Endodermal cell (in vitro differentiated cells): Measurements from ENCODE around the gene ITPA. TPM values are rescaled to one million over a fixed set of nuclear protein-coding genes. Genes with fewer than 3 reads are reported as not detected.
"Not testable (repeated sequence)": the region's sequence is repeated elsewhere in the genome, so short reads cannot be mapped to it uniquely, and the experiment has no call there.

Experiments
- DNase-seq: peaks from one replicate; pipeline ENCODE4 v3.0.0-alpha.2; 2017
- H3K27ac ChIP-seq: 2 replicates; pipeline ENCODE4 v1.5.1; 2013; ENCODE audit warnings: mild to moderate bottlenecking, low read depth, low read length, moderate library complexity
- H3K27me3 ChIP-seq: 2 replicates; pipeline ENCODE4 v1.6.1; 2013; ENCODE audit warnings: mild to moderate bottlenecking, low read length, moderate library complexity; ENCODE audit not compliant: insufficient read depth, control insufficient read depth, poor library complexity, severe bottlenecking
- H3K36me3 ChIP-seq: 2 replicates; pipeline ENCODE4 v1.7.0; 2013; ENCODE audit warnings: mild to moderate bottlenecking, low read length, moderate library complexity; ENCODE audit not compliant: control insufficient read depth, insufficient read depth
- H3K4me1 ChIP-seq: one replicate; pipeline ENCODE4 v1.7.0; 2013; ENCODE audit warnings: low read length; ENCODE audit not compliant: control insufficient read depth, insufficient read depth
- H3K4me3 ChIP-seq: 2 replicates; pipeline ENCODE4 v1.5.1; 2013; ENCODE audit warnings: mild to moderate bottlenecking, low read length, moderate library complexity
- H3K9ac ChIP-seq: 2 replicates; pipeline ENCODE4 v1.6.1; 2013; ENCODE audit warnings: mild to moderate bottlenecking, low read length, moderate library complexity; ENCODE audit not compliant: poor library complexity, severe bottlenecking; ENCODE audit errors: extremely low read depth
- H3K9me3 ChIP-seq: 2 replicates; pipeline ENCODE4 v1.6.1; 2013; ENCODE audit warnings: mild to moderate bottlenecking, low read length, moderate library complexity; ENCODE audit not compliant: control insufficient read depth
- H3K27ac Mint-ChIP-seq: 2 replicates; pipeline ENCODE4 v1.8.0; 2020; ENCODE audit warnings: mixed read lengths
- H3K27me3 Mint-ChIP-seq: 2 replicates; pipeline ENCODE4 v1.8.0; 2021; ENCODE audit warnings: mild to moderate bottlenecking, mixed read lengths; ENCODE audit not compliant: insufficient read depth
- H3K36me3 Mint-ChIP-seq: 2 replicates; pipeline ENCODE4 v1.8.0; 2020; ENCODE audit warnings: low read depth, mixed read lengths
- H3K4me1 Mint-ChIP-seq: 2 replicates; pipeline ENCODE4 v1.8.0; 2020; ENCODE audit warnings: mixed read lengths
- H3K4me3 Mint-ChIP-seq: 2 replicates; pipeline ENCODE4 v1.8.0; 2020; ENCODE audit warnings: mild to moderate bottlenecking, moderate library complexity, mixed read lengths
- H3K9me3 Mint-ChIP-seq: 2 replicates; pipeline ENCODE4 v1.8.0; 2020; ENCODE audit warnings: mild to moderate bottlenecking, mixed read lengths
- WGBS, 2 experiments: methylation state at CpG; one replicate each; pipeline versions ENCODE4 v1.1.5 to v1.1.7; 2013; ENCODE audit warnings: missing lambda C conversion rate in 2 of 2, mixed read lengths in 1 of 2; ENCODE audit not compliant: insufficient coverage in 1 of 2, insufficient read length in 1 of 2; 5-methylcytosine and 5-hydroxymethylcytosine counted together
- total RNA-seq, 2 donors: library from RNA; stranded (reverse); fragmentation: NEBNext Ultra II Directional in 1 of 2; extraction: Animal tissue kit (Norgen Biotek cat#: 25700) in 1 of 2; gene quantifications; 2 replicates in 1 of 2; 3 replicates in 1 of 2; pipeline ENCODE4 v1.2.1, GENCODE V29; 2021
- TF ChIP-seq, protein P1 (sequence below): fragments of 200-600 bp; sonication (generic); conservative IDR thresholded peaks from 2 replicates; pipeline ENCODE4 v1.5.0; 2021; ENCODE audit warnings: antibody characterized with exemption, mild to moderate bottlenecking

ITPA gene
- total RNA-seq, 2 donors from 2014 or later = 50.8 to 53.6 TPM

DNA sequence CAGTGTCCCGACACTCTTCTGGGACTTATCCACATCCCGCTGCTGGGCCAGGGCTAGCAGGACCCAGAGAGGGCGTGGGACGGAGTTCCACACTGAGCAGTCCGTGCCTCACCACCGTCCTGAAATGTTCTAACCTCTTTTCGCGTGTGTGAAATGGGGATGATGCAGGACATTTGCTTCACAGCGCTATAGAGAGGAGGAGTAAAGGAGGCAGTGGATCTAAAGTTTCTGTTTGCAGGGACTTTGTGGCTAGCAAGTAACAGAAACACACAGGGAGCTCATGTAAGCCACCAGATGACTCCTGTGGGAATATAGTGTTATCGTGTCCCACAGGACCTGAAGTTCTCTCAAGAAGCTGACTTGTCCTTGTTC is 634 bp downstream of the ITPA start:
- Histone ChIP-seq H3K9me3 (no peaks in the 10 kb centered on the region), H3K4me1 (no peaks in the 10 kb centered on the region), H3K27me3 (no peaks in the 10 kb centered on the region), H3K4me3 (peak overlapping the region; percentile 97), H3K36me3 (peaks cover 14% of the 10 kb centered on the region), H3K9ac (peak overlapping the region; percentile 72), H3K27ac (no peak overlapping the region)
- H3K4me3 Mint-ChIP-seq = peak overlapping the region; percentile 79
- 8 to 9% methylated on average over 8 to 10 of the region's 10 CpGs for WGBS, 2 experiments
- TF ChIP-seq, protein P1, sequence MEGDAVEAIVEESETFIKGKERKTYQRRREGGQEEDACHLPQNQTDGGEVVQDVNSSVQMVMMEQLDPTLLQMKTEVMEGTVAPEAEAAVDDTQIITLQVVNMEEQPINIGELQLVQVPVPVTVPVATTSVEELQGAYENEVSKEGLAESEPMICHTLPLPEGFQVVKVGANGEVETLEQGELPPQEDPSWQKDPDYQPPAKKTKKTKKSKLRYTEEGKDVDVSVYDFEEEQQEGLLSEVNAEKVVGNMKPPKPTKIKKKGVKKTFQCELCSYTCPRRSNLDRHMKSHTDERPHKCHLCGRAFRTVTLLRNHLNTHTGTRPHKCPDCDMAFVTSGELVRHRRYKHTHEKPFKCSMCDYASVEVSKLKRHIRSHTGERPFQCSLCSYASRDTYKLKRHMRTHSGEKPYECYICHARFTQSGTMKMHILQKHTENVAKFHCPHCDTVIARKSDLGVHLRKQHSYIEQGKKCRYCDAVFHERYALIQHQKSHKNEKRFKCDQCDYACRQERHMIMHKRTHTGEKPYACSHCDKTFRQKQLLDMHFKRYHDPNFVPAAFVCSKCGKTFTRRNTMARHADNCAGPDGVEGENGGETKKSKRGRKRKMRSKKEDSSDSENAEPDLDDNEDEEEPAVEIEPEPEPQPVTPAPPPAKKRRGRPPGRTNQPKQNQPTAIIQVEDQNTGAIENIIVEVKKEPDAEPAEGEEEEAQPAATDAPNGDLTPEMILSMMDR = no peak
- H3K4me1 Mint-ChIP-seq = peaks cover 4% of the 10 kb centered on the region
- H3K36me3 Mint-ChIP-seq = peaks cover 15% of the 10 kb centered on the region
- no peaks in the 10 kb centered on the region for H3K27me3 Mint-ChIP-seq
- DNase-seq = no peak
- peak overlapping the region; percentile 96 for H3K27ac Mint-ChIP-seq
- H3K9me3 Mint-ChIP-seq = no peaks in the 10 kb centered on the region

DNA sequence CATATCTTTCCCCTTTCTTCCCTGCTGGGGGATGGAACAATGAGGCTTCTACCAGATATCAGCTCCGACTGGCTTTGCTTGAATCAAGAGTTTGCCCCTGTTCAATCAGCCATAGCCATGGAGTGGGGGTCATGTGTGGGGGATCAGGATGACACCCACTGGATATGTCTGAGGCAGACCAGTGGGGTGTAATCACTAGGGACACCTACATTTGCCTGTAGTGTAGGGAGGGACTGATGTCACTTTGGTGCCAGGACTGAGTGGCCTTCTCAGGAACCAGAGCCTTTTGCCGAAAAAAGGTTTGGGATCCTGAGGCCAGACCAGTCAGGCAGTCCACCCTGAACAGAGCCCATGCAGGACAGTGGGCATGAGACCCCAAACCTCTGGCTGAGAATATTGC is 1.0 kb downstream of the ITPA start:
- 80 to 100% methylated on average over 1 to 2 of the region's 2 CpGs for WGBS, 2 experiments
- Histone ChIP-seq H3K4me1 (no peaks in the 10 kb centered on the region), H3K27me3 (no peaks in the 10 kb centered on the region), H3K9ac (peak overlapping the region; percentile 72), H3K4me3 (peak overlapping the region; percentile 97), H3K36me3 (peaks cover 18% of the 10 kb centered on the region), H3K27ac (no peak overlapping the region), H3K9me3 (no peaks in the 10 kb centered on the region)
- Mint-ChIP-seq H3K4me1 (peaks cover 4% of the 10 kb centered on the region), H3K4me3 (peak overlapping the region; percentile 79), H3K27me3 (no peaks in the 10 kb centered on the region), H3K9me3 (no peaks in the 10 kb centered on the region), H3K36me3 (peaks cover 19% of the 10 kb centered on the region), H3K27ac (no peak overlapping the region)
- DNase-seq = no peak
- TF ChIP-seq, protein P1 = no peak

DNA sequence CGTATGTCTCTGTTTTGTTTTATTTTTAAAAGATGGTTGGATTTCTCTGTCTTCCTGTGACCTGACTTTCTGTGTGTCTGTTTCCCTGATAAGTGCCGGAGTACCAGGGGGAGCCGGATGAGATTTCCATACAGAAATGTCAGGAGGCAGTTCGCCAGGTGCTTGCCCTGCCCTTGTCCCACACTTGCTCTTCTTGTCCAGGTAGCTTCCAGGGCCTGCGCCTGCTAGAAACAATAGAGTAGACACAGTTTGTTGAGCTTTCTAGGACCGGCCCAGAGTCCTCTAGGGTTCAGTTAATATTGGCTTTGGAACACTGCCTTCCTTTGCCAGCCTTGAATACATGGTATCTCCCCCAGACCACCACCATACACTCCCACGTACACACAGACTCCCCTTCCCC is 3.9 kb downstream of the ITPA start:
- Histone ChIP-seq H3K9ac (no peak overlapping the region), H3K27ac (no peak overlapping the region)
- TF ChIP-seq, protein P1 = no peak

DNA sequence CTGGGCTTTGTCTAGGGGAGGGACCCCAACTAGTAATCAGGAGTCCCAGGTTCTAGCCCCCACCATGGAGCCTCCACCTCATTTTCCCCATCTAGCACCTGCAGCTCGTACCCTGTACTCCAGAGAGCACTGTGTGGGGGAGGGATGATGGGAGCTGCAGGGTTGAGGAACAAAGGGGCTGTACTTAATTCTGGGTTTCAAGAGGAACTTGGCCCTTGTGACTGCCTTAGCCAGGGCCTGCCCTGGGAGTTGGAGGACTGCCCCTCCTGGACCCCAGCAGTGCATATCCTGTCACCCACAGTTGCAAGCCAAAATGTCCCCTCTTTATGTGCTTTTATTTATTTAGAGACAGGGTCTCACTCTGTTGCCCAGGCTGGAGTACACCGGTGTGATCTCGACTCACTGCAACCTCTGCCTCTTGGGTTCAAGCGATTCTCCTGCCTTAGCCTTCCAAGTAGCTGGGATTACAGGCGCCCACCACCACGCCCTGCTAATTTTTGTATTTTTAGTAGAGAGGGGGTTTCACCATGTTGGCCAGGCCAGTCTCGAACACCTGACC is 6.1 kb downstream of the ITPA start:
- H3K9me3 ChIP-seq, H3K27me3 Mint-ChIP-seq, H3K4me3 ChIP-seq, DNase-seq, H3K4me1 ChIP-seq, H3K27ac ChIP-seq, H3K9me3 Mint-ChIP-seq, H3K9ac ChIP-seq, H3K4me3 Mint-ChIP-seq, H3K27ac Mint-ChIP-seq, H3K4me1 Mint-ChIP-seq, H3K27me3 ChIP-seq: not testable (repeated sequence)
- 95 to 99% methylated on average over 6 to 7 of the region's 7 CpGs for WGBS, 2 experiments
- H3K36me3 ChIP-seq = peaks cover 38% of the 10 kb centered on the region
- peaks cover 35% of the 10 kb centered on the region for H3K36me3 Mint-ChIP-seq

More for the DNA sequence above, 3.9 kb downstream of the ITPA start:
- Mint-ChIP-seq H3K4me3 (no peak overlapping the region), H3K36me3 (peaks cover 25% of the 10 kb centered on the region), H3K27ac (no peak overlapping the region), H3K9me3 (no peaks in the 10 kb centered on the region), H3K4me1 (peaks cover 4% of the 10 kb centered on the region), H3K27me3 (no peaks in the 10 kb centered on the region)
- peaks cover 25% of the 10 kb centered on the region for H3K36me3 ChIP-seq
- no peaks in the 10 kb centered on the region for H3K27me3 ChIP-seq
- H3K4me1 ChIP-seq = no peaks in the 10 kb centered on the region
- no peak for DNase-seq
- 91 to 94% methylated on average over 4 to 7 of the region's 7 CpGs for WGBS, 2 experiments
- no peaks in the 10 kb centered on the region for H3K9me3 ChIP-seq
- H3K4me3 ChIP-seq = no peak overlapping the region
